ENCODE measurements around the gene MAGI2.

Gene MAGI2

DNA sequence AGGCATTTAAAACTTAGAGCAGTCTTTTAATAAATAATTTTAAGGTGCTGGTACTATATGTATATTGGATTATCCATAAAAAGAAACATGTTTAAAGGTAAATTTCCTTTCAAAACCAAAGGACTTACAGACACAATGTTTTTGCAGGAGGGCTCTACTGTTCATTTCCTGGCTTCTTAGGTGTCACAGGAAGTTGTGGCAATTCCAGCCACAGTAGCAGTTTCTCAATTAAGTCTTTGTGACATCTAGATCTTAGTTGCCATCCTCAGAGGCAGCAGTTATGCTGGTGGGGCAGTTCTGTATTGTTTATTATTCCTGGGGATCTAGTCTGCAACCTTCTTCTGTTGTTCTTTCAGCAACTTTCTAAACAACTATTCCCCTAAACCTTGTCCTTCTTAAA is 460.1 kb downstream of the MAGI2 start:
- no peak overlapping the region for H2AFZ ChIP-seq (ENCODE audit: low read length)

DNA sequence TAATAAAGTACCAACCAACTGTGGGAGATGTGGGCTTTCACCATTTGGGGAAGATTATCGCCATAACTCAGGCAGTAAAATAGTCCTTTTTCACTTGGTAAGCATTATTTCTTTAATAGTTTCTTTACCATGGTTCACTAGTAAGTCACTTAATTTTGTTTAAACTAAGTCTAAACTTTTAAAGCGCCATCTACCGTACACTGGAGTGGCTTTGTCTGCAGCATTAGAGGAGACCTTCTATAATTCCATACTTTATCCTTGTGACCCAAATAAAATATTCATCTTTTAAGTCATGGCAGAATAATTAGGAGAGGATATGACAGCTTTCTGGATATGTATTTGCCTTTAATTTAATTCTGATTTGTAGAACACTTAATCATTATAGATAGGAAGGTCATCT is 468.0 kb downstream of the MAGI2 start:
- H3K4me2 ChIP-seq (ENCODE audit: low read depth, low read length, poor library complexity, severe bottlenecking) = no peak overlapping the region

More for the DNA sequence above, 460.1 kb downstream of the MAGI2 start:
- Histone ChIP-seq H3K9ac (ENCODE audit: low read depth, low read length, poor library complexity, severe bottlenecking) (no peak overlapping the region), H3F3A (ENCODE audit: low read depth) (no peaks in the 10 kb centered on the region), H3K4me3 (ENCODE audit: low read length, poor library complexity, severe bottlenecking) (no peak overlapping the region), H3K9me3 (ENCODE audit: insufficient read depth, low read depth, low read length) (no peaks in the 10 kb centered on the region), H3K79me2 (ENCODE audit: insufficient read depth, low read length) (no peaks in the 10 kb centered on the region), H3K4me2 (ENCODE audit: low read depth, low read length, poor library complexity, severe bottlenecking) (peak overlapping the region; percentile 4), H3K36me3 (ENCODE audit: insufficient read depth, low read length) (no peaks in the 10 kb centered on the region), H3K27me3 (ENCODE audit: insufficient read depth, low read length, poor library complexity, severe bottlenecking) (no peaks in the 10 kb centered on the region), H3K9me2 (replicated peaks; ENCODE audit: low read depth, low read length) (no peaks in the 10 kb centered on the region), H3K4me1 (ENCODE audit: insufficient read depth, low read length, poor library complexity, severe bottlenecking) (no peaks in the 10 kb centered on the region), H4K20me1 (ENCODE audit: insufficient read depth, low read length, poor library complexity, severe bottlenecking) (no peaks in the 10 kb centered on the region)
- TF ChIP-seq EZH2phosphoT487 (IDR thresholded peaks at IDR 0.05; ENCODE audit: borderline replicate concordance) = no peak
- TF ChIP-seq, protein P1, sequence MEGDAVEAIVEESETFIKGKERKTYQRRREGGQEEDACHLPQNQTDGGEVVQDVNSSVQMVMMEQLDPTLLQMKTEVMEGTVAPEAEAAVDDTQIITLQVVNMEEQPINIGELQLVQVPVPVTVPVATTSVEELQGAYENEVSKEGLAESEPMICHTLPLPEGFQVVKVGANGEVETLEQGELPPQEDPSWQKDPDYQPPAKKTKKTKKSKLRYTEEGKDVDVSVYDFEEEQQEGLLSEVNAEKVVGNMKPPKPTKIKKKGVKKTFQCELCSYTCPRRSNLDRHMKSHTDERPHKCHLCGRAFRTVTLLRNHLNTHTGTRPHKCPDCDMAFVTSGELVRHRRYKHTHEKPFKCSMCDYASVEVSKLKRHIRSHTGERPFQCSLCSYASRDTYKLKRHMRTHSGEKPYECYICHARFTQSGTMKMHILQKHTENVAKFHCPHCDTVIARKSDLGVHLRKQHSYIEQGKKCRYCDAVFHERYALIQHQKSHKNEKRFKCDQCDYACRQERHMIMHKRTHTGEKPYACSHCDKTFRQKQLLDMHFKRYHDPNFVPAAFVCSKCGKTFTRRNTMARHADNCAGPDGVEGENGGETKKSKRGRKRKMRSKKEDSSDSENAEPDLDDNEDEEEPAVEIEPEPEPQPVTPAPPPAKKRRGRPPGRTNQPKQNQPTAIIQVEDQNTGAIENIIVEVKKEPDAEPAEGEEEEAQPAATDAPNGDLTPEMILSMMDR (conservative IDR thresholded peaks at IDR 0.05; ENCODE audit: low read length) = no peak

DNA sequence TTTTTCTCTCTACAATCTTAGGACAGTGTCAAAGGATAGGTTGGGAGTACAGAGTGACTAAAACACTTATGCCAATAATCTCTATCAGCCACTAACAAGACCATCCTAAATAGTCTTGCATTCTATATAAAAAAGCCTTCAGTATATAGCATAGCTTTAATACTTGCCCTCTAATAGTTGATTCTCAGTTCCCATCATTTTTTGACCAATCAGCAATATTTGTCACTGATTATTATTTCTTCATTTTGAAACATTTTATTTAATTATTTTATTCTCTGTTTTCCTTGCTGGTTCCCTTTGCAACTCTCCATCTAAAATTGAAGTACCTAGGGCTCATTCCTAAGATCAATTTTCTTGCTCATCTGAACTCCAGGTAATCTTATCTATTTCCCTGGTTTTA is 470.0 kb downstream of the MAGI2 start:
- Histone ChIP-seq H3K9me3 (ENCODE audit: insufficient read depth, low read depth, low read length) (no peaks in the 10 kb centered on the region), H3K4me2 (ENCODE audit: low read depth, low read length, poor library complexity, severe bottlenecking) (no peak overlapping the region), H3K36me3 (ENCODE audit: insufficient read depth, low read length) (no peaks in the 10 kb centered on the region), H3K9ac (ENCODE audit: low read depth, low read length, poor library complexity, severe bottlenecking) (no peak overlapping the region), H4K20me1 (ENCODE audit: insufficient read depth, low read length, poor library complexity, severe bottlenecking) (no peaks in the 10 kb centered on the region), H3K27me3 (ENCODE audit: insufficient read depth, low read length, poor library complexity, severe bottlenecking) (no peaks in the 10 kb centered on the region), H3K9me2 (replicated peaks; ENCODE audit: low read depth, low read length) (no peaks in the 10 kb centered on the region), H3K4me1 (ENCODE audit: insufficient read depth, low read length, poor library complexity, severe bottlenecking) (no peaks in the 10 kb centered on the region), H3F3A (ENCODE audit: low read depth) (no peaks in the 10 kb centered on the region), H3K4me3 (ENCODE audit: low read length, poor library complexity, severe bottlenecking) (no peak overlapping the region), H3K79me2 (ENCODE audit: insufficient read depth, low read length) (no peaks in the 10 kb centered on the region), H2AFZ (ENCODE audit: low read length) (no peak overlapping the region)
- TF ChIP-seq, protein P1 (conservative IDR thresholded peaks at IDR 0.05; ENCODE audit: low read length) = no peak
- no peak for TF ChIP-seq EZH2phosphoT487 (IDR thresholded peaks at IDR 0.05; ENCODE audit: borderline replicate concordance)

More for the DNA sequence above, 468.0 kb downstream of the MAGI2 start:
- Histone ChIP-seq H3K9ac (ENCODE audit: low read depth, low read length, poor library complexity, severe bottlenecking) (no peak overlapping the region), H3K4me3 (ENCODE audit: low read length, poor library complexity, severe bottlenecking) (no peak overlapping the region), H3K9me2 (replicated peaks; ENCODE audit: low read depth, low read length) (no peaks in the 10 kb centered on the region), H3F3A (ENCODE audit: low read depth) (no peaks in the 10 kb centered on the region), H3K36me3 (ENCODE audit: insufficient read depth, low read length) (no peaks in the 10 kb centered on the region), H3K9me3 (ENCODE audit: insufficient read depth, low read depth, low read length) (no peaks in the 10 kb centered on the region), H2AFZ (ENCODE audit: low read length) (no peak overlapping the region), H3K79me2 (ENCODE audit: insufficient read depth, low read length) (no peaks in the 10 kb centered on the region), H3K4me1 (ENCODE audit: insufficient read depth, low read length, poor library complexity, severe bottlenecking) (no peaks in the 10 kb centered on the region), H4K20me1 (ENCODE audit: insufficient read depth, low read length, poor library complexity, severe bottlenecking) (no peaks in the 10 kb centered on the region), H3K27me3 (ENCODE audit: insufficient read depth, low read length, poor library complexity, severe bottlenecking) (no peaks in the 10 kb centered on the region)
- TF ChIP-seq, protein P1 (conservative IDR thresholded peaks at IDR 0.05; ENCODE audit: low read length) = no peak
- no peak for TF ChIP-seq EZH2phosphoT487 (IDR thresholded peaks at IDR 0.05; ENCODE audit: borderline replicate concordance)

All from Loucy (cell line).